Ascending aorta (tissue), 2 donors: ENCODE measurements around the gene EHMT1. TPM values are rescaled to one million over a fixed set of nuclear protein-coding genes. Genes with fewer than 3 reads are reported as not detected.

Experiments
- DNase-seq, 2 donors: peaks; one replicate each; pipeline ENCODE4 v3.0.0-alpha.2; 2019; ENCODE audit warnings: low spot score in 2 of 2
- H3K27ac ChIP-seq, 2 donors: fragments of 200-600 bp; sonication (generic); one replicate each; pipeline ENCODE4 v1.5.1; 2016 to 2017; ENCODE audit warnings: mild to moderate bottlenecking in 1 of 2
- H3K27me3 ChIP-seq: fragments of 200-600 bp; sonication (generic); one replicate; pipeline ENCODE4 v1.5.1; 2017
- H3K36me3 ChIP-seq, 2 donors: fragments of 200-600 bp; sonication (generic); one replicate each; pipeline ENCODE4 v1.5.1; 2016
- H3K4me1 ChIP-seq, 2 donors: fragments of 200-600 bp; sonication (generic); one replicate each; pipeline ENCODE4 v1.5.1; 2016 to 2017; ENCODE audit warnings: mild to moderate bottlenecking in 1 of 2
- H3K4me3 ChIP-seq, 2 donors: fragments of 200-600 bp; sonication (generic); one replicate each; pipeline ENCODE4 v1.5.1; 2016 to 2017; ENCODE audit warnings: mild to moderate bottlenecking in 1 of 2
- H3K9me3 ChIP-seq, 2 donors: fragments of 200-600 bp; sonication (generic); one replicate each; pipeline ENCODE4 v1.5.1; 2016
- CTCF ChIP-seq, 3 experiments: fragments of 200-600 bp in 2 of 3; fragments of 450-650 bp in 1 of 3; sonication (generic) in 2 of 3; IDR thresholded peaks; one replicate each; pipeline ENCODE4 v1.5.1; 2016 to 2019; ENCODE audit warnings: antibody characterized with exemption in 3 of 3, mild to moderate bottlenecking in 1 of 3, moderate library complexity in 1 of 3
- intact Hi-C: fragments of 100-400 bp; cut with DNase I; formaldehyde crosslinking; loops from one replicate; pipeline ENCODE4 v1.15.1; 2023
- total RNA-seq: library from RNA; depleted of rRNA; stranded (reverse); fragments of >200 nt; gene quantifications from one replicate; pipeline ENCODE4 v1.1.0, GENCODE V29; 2016

EHMT1 gene
- total RNA-seq, 1 donor from 2014 or later, result 49.9 TPM

- H3K4me1 ChIP-seq, result peaks cover 4 to 6% of the 10 kb centered on the region in 2 donors
- H3K4me3 ChIP-seq, result no peak overlapping the region
- intact Hi-C loops, result loop anchor here (5.0 kb wide), 1 partner anchor 88 kb away; no protein-coding TSS in a partner anchor
- no peaks in the 10 kb centered on the region for H3K9me3 ChIP-seq
- no peaks in the 10 kb centered on the region for H3K27me3 ChIP-seq
- DNase-seq, result no peak
- TF ChIP-seq CTCF (IDR thresholded peaks at IDR 0.05), result no peak
- H3K36me3 ChIP-seq, result peaks cover 0 to 7% of the 10 kb centered on the region in 2 donors
- H3K27ac ChIP-seq, result no peak overlapping the region
These were observed 55.6 kb downstream of the EHMT1 start for GRCh38 chr9:137674307-137674975.

GRCh38 chr9:137674976-137675320, 56.1 kb downstream of the EHMT1 start:
- H3K4me1 ChIP-seq, result peaks cover 4 to 6% of the 10 kb centered on the region in 2 donors
- H3K4me3 ChIP-seq, result no peak overlapping the region
- DNase-seq, result no peak
- no peak overlapping the region for H3K27ac ChIP-seq
- no peak for TF ChIP-seq CTCF (IDR thresholded peaks at IDR 0.05)
- no peaks in the 10 kb centered on the region for H3K9me3 ChIP-seq
- H3K36me3 ChIP-seq, result peaks cover 0 to 5% of the 10 kb centered on the region in 2 donors
- intact Hi-C loops, result loop anchor here (5.0 kb wide), 1 partner anchor 87 kb away; no protein-coding TSS in a partner anchor
- H3K27me3 ChIP-seq, result no peaks in the 10 kb centered on the region

- DNase-seq, result no peak
- no peaks in the 10 kb centered on the region for H3K27me3 ChIP-seq
- H3K9me3 ChIP-seq, result no peaks in the 10 kb centered on the region
- H3K4me3 ChIP-seq, result no peak overlapping the region
- H3K27ac ChIP-seq, result no peak overlapping the region
- intact Hi-C loops, result no loop called here
- no peak for TF ChIP-seq CTCF (IDR thresholded peaks at IDR 0.05)
- peaks cover 0 to 5% of the 10 kb centered on the region in 2 donors for H3K36me3 ChIP-seq
- H3K4me1 ChIP-seq, result peaks cover 4 to 11% of the 10 kb centered on the region in 2 donors
These were observed 58.2 kb downstream of the EHMT1 start for GRCh38 chr9:137676998-137677397.

GRCh38 chr9:137678202-137678601, 59.4 kb downstream of the EHMT1 start:
- Histone ChIP-seq H3K4me1 (peaks cover 1 to 9% of the 10 kb centered on the region in 2 donors), H3K27ac (no peak overlapping the region), H3K9me3 (no peaks in the 10 kb centered on the region), H3K36me3 (peaks cover 0 to 5% of the 10 kb centered on the region in 2 donors), H3K27me3 (no peaks in the 10 kb centered on the region), H3K4me3 (no peak overlapping the region)
- no peak for TF ChIP-seq CTCF (IDR thresholded peaks at IDR 0.05)
- no peak for DNase-seq
- intact Hi-C loops, result no loop called here

- intact Hi-C loops, result no loop called here
- peaks cover 0 to 5% of the 10 kb centered on the region in 2 donors for H3K36me3 ChIP-seq
- H3K4me1 ChIP-seq, result peaks cover 0 to 6% of the 10 kb centered on the region in 2 donors
- no peak for DNase-seq
- H3K4me3 ChIP-seq, result no peak overlapping the region
- H3K9me3 ChIP-seq, result no peaks in the 10 kb centered on the region
- H3K27ac ChIP-seq, result no peak overlapping the region
- no peaks in the 10 kb centered on the region for H3K27me3 ChIP-seq
- TF ChIP-seq CTCF (IDR thresholded peaks at IDR 0.05), result no peak
These were observed 60.4 kb downstream of the EHMT1 start for GRCh38 chr9:137679249-137679648.
